Kidney tubule cell (primary cell): ENCODE data around the gene TRABD2A.

ENCODE experiments used
- DNase-seq: peaks from one replicate; pipeline ENCODE4 v3.0.0-alpha.2; 2018; ENCODE audit warnings: low spot score

TRABD2A gene

GRCh38 chr2:84850471-84850870 lies 30.4 kb downstream of the TRABD2A start:
- DNase-seq: no peak

DNA sequence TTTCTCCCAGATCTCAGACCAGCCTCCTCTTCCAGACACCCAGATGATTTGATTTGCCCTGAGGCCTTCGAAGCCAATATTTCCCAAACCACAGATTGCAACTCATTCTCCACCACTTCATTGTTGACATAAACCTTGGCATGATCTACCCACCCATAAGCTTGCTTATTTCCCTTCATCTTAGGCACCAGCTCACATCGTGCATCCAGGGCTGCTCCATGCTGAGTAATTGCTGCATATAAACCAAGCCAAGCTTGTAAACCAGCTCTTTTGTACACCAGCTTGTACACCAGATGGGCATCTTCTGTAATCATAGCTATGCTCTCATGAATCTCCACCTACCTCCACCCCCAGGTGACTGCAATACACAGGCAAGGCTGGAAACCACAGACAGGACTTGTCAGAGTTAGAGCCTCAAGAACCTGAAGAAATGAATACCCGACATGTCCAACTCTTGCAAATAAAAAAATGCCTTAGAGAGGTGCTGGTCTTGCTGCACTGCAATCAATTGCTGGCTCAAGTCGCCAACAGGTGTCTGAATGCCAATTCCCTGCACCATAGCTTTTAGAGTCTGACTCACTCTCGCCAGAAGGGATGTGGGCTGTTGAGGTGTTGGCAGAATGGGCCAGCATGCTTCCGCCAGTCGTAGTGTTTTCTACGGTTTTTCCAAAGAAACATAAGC lies 31.5 kb downstream of the TRABD2A start:
- DNase-seq: no peak

DNA sequence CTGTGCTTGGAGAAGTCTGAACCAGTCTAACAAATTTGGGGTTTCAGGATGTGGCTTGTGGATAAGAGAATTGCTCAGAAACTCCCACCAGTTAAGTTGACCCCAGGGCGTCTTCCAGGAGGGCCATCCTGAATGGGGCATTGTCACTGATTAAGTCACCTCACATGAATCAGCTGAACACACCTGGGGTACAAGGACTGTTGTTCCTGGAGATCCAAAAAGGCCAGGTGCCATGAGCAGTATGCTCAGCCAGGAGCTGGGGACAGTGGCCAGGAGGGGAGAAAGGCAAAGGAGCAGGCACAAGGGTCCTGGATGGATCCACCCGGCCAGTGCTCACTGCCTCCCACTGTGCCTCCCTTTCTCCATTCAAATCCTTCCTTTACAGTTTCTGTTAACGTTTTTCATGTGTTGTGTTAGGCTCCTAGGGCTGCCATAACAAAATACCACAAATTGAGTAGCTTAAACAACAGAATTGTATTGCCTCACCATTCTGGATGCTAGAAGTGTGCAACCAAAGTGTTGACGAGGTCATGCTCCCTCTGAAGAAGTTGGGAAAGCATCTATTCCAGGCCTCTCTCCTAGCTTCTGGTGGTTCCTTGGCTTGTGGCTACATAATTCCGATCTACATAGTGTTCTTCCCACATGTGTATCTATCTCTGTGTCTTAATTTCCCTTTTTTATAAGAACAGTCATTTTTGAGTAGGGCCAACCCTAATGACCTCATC lies 33.4 kb downstream of the TRABD2A start:
- no peak for DNase-seq

DNA sequence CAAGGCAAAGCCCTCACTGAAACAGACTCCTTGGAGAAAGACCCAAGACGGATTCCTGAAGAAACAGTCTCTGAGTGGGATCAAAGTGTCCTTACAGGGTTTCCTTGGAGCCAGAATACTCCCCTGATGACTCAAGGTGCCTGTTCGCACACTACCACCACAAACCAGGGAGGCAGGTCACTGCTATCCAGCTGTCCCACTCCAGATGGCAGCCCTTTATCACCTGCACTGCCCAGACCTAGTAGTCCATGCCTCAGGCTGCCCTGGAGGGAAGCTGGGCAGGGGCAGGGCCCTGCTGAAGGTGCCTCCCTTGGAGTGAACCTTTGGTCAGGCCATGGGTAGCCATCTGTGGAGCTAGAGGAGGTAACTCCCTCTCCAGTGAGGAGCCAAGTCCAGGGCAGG lies 34.1 kb downstream of the TRABD2A start:
- no peak for DNase-seq

DNA sequence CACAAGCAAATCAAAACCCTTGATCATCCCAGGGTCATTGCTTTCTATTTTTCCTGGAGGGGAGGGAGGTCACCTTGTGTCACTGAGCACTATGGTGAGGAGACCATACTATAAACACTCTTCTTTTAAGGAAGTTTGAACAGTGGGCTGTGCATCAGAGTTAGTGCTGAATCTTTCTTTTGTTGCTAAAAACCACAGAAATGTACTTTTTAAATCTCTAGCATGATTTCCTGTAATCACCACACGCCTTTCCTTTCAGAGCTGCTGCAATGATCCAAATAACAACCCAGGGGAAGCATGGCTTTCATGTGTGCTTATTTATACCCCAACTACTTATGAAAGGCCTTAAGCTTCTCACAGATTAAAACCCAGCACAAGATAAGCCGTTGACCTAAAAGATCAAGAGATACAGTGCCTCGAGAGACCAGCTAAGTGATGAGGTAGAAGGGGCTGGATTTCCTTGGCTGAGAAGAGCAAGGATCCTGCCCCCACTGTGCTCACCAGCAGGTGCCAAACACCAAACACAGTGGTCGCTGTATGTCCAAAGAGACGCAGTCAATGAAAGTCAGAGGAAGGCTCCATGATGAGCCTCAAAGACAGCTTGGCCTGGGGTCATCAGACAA lies 34.7 kb downstream of the TRABD2A start:
- no peak for DNase-seq

GRCh38 chr2:84844141-84844540 lies 36.7 kb downstream of the TRABD2A start:
- no peak for DNase-seq

DNA sequence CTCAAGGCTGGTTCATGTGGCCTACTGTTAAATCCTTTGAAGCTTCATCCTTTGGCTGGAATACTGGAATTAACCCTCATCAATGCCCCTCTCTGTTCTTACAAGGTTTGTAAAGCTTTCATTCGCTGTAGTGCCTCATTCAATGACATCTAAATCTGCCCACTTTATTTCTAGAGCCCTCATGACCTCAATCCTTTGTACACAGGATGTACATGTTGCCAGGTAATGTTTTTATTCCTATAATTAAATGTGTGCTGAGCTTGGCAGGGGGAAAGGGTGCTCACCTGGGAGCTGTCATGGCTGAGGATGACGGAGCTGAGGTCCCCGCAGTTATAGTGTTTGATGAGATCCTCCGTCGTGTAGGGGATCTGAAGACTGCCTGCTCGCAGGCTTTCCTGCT lies 39.3 kb downstream of the TRABD2A start:
- no peak for DNase-seq

DNA sequence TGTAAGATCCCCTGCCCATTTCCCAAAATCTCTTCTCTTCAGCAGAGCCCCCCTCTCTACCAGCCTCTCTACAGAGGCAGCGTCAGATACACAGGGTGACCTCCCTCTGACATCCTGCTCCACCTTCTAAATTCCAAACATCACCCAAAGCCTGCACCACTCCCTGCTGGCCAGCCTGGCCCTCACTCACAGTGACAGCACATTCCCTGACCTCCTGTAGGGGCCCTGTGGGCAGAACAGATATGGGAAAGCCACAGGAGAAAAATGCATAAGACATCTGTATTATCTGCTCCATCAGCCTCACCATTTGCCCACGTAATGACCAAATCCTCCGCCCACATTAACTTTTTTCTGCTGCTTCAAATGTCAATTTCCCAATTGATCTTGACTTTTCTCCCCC lies 40.6 kb downstream of the TRABD2A start:
- no peak for DNase-seq

GRCh38 chr2:84839851-84840250 lies 41.0 kb downstream of the TRABD2A start:
- no peak for DNase-seq

DNA sequence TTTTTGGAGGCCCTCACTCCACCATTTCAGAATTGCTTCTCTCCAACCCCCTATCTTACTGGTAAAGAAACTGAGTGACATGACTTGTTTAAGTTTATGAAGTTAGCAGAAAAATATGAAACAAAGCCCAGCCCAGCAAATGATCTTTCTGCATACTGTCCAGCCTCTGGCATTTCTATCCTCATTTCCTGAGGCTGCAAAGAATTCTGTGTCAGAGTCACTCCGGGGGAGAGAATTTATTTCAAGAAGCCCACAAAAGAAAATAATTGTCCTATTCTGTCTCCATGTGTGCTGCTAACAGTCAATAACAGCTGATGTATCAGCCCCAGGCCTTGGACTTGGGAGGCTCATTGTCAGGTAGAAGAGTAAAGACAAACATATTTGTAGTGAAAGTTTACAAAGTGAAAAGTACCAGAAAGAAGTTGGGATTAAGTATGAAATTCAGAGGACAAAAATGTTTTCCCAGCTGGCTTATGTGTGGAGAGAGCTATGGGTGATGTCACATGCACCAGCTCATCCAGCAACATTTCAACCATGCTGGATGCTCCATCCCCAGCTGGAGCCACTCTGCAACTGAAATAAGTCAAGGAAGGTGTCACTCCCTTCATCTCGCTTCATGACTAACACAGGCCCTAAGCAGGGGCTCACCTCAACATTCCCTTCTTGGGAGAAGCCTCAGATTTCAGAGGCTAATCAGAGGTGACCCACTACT lies 42.3 kb downstream of the TRABD2A start:
- no peak for DNase-seq

- DNase-seq: no peak
Measured at GRCh38 chr2:84836215-84836614, 44.7 kb downstream of the TRABD2A start.

- DNase-seq: no peak
Measured at GRCh38 chr2:84833481-84834150, 47.3 kb downstream of the TRABD2A start.

GRCh38 chr2:84832772-84833461 lies 48.0 kb downstream of the TRABD2A start:
- peak; percentile 52 for DNase-seq

DNA sequence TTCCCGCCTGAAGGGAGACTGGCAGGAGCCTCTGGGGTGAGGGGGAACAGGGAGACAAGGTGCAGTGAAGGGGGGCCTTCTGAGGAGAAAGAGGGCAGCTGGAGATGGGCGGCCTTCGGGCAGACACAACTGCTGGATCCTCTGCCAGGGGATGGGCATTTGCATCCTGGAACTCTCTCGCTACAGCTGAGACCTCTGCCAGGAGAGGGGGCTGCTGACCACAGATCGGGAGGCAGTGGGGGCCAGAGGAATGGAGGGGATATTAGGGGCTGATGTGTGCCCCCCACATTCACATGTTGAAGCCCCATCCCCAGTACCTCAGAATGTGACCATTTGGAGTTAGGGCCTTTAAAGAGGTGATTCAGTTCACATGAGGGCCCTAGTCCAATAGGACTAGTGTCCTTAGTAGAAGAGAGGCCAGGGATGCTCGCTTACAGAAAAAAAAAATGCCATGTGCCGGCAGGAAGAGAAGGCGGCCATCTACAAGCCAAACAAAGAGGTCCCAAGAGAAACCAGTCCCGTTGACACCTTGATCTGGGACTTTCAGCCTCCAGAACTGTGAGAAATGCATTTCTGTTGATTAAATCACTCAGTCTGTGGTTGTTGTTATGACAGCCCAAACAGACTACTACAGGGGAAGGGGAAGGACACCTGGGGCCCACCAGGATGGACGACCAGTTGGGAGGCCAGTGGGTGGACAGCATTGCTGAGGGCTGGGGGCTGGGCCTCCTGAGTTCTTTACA lies 50.0 kb downstream of the TRABD2A start:
- no peak for DNase-seq

DNA sequence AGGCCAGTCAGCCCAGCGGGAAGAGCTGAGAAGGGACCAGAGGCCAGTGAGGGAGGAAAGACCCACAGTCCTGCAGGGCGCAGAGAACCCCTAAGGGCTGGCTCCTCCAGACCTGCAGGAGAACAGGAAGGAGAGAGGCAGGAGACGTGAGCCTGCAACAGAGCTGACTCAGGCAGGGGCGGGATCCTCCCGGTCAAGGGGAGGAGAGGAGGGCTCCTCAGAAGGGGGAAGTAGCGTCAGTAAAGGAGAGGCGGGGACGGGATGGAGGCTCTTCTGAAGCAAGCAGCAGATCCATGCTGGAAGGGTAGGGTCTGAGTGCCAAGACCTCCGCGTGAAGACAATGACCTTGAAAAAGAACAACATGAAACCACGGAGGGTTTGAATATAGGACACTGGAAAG lies 50.8 kb downstream of the TRABD2A start:
- DNase-seq: peak; percentile 63

GRCh38 chr2:84829693-84830092 lies 51.2 kb downstream of the TRABD2A start:
- no peak for DNase-seq

GRCh38 chr2:84827978-84828575 lies 52.8 kb downstream of the TRABD2A start:
- no peak for DNase-seq

DNA sequence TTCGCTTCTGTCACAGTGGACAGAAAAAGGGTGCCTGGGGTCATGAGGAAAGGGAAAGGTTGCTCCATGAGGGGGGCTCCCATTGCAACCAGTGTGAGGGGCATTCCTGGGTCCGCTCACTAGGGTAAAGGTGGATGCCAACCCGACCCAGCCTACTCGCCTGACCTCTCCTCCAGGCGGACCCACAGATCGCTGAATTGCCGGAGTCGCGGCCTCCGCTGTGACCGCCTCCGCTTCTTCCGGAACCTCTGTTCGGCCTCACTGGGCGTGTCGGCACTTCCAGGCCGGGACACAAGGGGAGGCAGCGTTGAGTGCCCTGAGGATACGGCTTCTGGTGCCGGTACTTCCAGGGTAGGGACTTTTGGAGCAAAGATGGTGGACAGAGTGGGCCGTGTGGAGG lies 57.1 kb downstream of the TRABD2A start:
- no peak for DNase-seq

DNA sequence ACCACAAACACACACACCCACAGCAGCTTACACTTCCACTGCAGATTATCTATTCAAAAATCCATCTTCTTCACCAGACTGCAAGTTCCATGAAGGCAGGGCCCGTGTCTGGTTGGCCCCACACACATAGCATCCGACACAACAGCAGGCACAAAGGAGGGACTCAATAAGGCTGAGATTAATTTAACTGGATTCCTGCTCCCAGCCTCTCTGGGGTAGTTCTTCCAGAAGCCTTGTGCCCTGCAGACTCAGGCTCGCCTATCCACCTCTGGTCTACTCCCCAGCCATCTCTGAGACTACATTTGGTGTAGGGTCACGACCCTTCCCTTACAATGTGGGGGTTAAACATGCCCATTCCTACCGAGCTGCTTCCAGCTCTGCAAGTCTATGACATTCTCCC lies 57.7 kb downstream of the TRABD2A start:
- no peak for DNase-seq

- DNase-seq: no peak
Measured at GRCh38 chr2:84821806-84822205, 59.1 kb downstream of the TRABD2A start.
